ENCODE measurements around the gene PPP1R11. TPM values are rescaled to one million over a fixed set of nuclear protein-coding genes. Genes with fewer than 3 reads are reported as not detected.
A peak's percentile ranks its signal among the peaks of the same experiment; 100 is the strongest.

Gene PPP1R11
- total and polyA plus RNA-seq, 4 donors: 19.6 to 97.7 (median 67.0) TPM

DNA sequence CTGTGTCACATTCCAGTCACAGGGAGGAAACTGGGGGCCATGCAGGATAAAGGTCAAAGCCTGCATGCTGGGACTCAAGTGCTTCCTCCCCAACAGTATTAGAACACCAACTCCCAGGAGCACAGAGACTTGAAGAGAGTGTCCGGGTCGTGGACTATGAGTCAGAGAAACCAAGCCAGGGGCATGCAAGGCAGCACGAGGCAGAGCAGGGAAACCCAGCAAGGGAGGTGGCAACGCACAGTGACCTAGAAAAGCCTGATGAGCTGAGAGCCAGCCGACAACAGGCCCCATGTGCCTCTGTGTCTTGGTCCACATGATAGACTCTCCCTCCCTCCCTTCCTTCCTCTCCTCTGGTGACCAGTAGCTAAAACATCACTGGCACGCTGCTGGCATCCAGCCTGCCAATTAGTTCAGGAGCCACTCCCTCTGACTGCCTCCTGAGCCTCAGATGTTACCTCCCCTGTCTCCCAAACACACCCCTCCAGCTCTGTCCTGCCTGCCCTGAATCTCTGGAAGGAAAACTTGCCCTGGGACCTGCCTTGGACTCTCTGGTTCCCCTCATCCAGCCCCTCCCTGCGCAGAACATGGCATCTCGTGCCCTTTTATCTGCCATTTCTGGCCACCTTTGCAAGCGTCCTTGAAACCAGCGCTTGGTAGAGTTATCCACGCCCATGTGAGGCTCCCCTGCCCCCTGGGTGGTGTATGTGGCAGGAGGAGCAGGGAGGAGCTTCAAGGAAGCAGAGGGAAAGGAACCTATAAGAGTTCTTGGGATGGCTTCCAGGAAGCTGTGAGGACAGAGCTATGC, 24.8 kb downstream of the PPP1R11 start:
- WGBS (ENCODE audit: insufficient coverage): 49% methylated on average over 11 of the region's 11 CpGs
- no peak for DNase-seq (ENCODE audit: low read depth in 4 of 6, low spot score in 6 of 6)
- H3K9me3 ChIP-seq (ENCODE audit: control insufficient read depth, insufficient read depth, low read length): no peaks in the 10 kb centered on the region
- peaks cover 26% of the 10 kb centered on the region for H3K27me3 ChIP-seq (ENCODE audit: control insufficient read depth, insufficient read depth, low read length)
- H3K4me3 ChIP-seq (ENCODE audit: low read depth, low read length): no peak overlapping the region
- peaks cover 4% of the 10 kb centered on the region for H3K4me1 ChIP-seq (ENCODE audit: control insufficient read depth, insufficient read depth, low read length)
- no peak overlapping the region for H3K27ac ChIP-seq (ENCODE audit: low read depth, low read length)
- H3K36me3 ChIP-seq (ENCODE audit: control insufficient read depth, insufficient read depth, low read length): no peaks in the 10 kb centered on the region

DNA sequence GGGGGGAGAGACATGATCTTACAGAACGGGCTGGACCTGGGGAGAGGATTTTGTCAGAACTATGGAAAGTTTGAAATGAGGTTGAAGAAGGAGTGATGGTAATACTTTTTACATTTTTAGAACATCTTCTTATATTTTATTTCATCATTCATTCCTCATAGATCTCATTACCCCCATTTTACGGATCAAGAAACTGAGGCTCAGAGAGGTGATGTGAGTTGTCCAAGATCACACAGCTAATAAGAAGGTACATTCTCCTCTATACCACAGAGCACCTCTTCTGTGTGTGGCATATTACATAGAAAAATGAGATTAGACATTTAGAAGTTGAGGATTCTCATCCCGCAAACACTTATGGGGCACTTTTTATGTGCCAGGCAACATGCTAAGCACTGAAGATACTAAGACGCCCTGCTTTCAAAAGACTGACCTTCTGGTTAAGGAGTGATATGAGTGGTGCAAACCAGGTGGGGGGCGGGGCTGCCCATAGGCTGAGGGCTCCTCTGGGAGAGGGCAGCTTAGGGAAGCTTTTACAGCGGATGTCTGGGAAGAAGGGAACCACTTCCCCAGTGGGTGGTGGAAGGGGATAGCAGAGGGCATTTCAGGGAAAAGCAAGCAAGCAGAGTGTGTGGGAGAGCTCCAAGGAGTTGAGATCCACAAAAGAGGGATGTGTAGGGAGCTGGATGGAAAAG, 26.0 kb downstream of the PPP1R11 start:
- H3K4me1 ChIP-seq (ENCODE audit: control insufficient read depth, insufficient read depth, low read length): peaks cover 4% of the 10 kb centered on the region
- no peak overlapping the region for H3K4me3 ChIP-seq (ENCODE audit: low read depth, low read length)
- 79% methylated on average over 5 of the region's 6 CpGs for WGBS (ENCODE audit: insufficient coverage)
- H3K9me3 ChIP-seq (ENCODE audit: control insufficient read depth, insufficient read depth, low read length): no peaks in the 10 kb centered on the region
- no peak overlapping the region for H3K27ac ChIP-seq (ENCODE audit: low read depth, low read length)
- H3K36me3 ChIP-seq (ENCODE audit: control insufficient read depth, insufficient read depth, low read length): no peaks in the 10 kb centered on the region
- H3K27me3 ChIP-seq (ENCODE audit: control insufficient read depth, insufficient read depth, low read length): peaks cover 38% of the 10 kb centered on the region
- no peak for DNase-seq (ENCODE audit: low read depth in 4 of 6, low spot score in 6 of 6)

DNA sequence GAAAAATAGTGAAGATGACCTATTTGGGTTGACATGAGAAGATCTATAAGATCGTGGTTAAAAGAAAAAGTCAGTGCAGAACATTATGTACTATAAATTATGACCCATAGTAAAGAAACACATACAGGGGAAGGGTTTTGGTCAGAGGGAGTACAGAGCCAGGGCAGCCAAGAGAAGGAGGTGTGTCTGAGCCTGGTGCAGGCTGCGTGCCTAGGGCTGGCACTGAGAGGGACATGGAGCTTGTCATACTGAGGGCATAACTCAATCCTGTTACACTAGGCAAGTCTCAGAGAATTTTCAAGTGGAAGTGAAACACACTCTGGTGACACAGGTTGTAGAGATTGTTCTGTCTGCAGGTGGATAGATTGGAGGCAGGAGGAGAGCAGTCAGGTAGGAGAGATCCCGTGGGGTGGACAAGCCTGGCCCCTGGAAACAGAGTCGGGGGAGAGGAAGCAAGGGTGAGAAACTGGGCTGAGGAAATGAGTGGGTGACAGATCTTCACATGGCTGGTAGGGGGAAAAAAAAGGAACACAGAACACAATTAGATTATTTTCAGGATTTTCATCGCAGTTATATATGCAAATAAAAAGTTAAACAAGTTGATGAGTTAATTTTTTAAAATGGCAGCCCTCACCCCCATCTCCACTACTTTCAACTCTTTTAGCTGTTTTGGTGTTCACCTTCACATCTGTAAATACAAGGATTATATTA, 27.1 kb downstream of the PPP1R11 start:
- WGBS (ENCODE audit: insufficient coverage): 55% methylated on average over 2 of the region's 5 CpGs
- peaks cover 45% of the 10 kb centered on the region for H3K27me3 ChIP-seq (ENCODE audit: control insufficient read depth, insufficient read depth, low read length)
- H3K4me3 ChIP-seq (ENCODE audit: low read depth, low read length): no peak overlapping the region
- DNase-seq (ENCODE audit: low read depth in 4 of 6, low spot score in 6 of 6): no peak
- no peak overlapping the region for H3K27ac ChIP-seq (ENCODE audit: low read depth, low read length)
- H3K9me3 ChIP-seq (ENCODE audit: control insufficient read depth, insufficient read depth, low read length): no peaks in the 10 kb centered on the region
- no peaks in the 10 kb centered on the region for H3K36me3 ChIP-seq (ENCODE audit: control insufficient read depth, insufficient read depth, low read length)
- peaks cover 4% of the 10 kb centered on the region for H3K4me1 ChIP-seq (ENCODE audit: control insufficient read depth, insufficient read depth, low read length)

DNA sequence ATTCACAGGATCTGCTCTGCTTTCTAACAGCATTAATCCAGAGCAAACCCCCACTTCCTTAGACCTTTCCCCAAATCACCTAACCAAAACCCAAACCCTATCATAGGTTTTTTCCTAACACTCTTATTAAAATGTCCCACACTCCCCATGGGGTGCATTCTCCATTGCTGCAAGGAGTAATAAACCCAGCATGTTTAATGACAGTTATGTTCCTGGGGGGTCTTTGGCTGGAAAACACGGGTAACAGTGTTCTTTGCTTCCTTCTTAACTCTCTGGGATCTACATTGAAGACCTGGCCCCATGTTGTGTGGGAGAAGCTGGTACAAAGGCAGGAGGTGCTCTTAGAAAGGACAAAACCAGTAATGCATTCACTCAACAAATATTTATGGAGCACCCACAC, 29.8 kb downstream of the PPP1R11 start:
- WGBS (ENCODE audit: insufficient coverage): 20% methylated on average over 1 of the region's 1 CpG
- peaks cover 18% of the 10 kb centered on the region for H3K4me1 ChIP-seq (ENCODE audit: control insufficient read depth, insufficient read depth, low read length)
- H3K36me3 ChIP-seq (ENCODE audit: control insufficient read depth, insufficient read depth, low read length): no peaks in the 10 kb centered on the region
- H3K27me3 ChIP-seq (ENCODE audit: control insufficient read depth, insufficient read depth, low read length): peaks cover 66% of the 10 kb centered on the region
- H3K9me3 ChIP-seq (ENCODE audit: control insufficient read depth, insufficient read depth, low read length): no peaks in the 10 kb centered on the region
- H3K4me3 ChIP-seq (ENCODE audit: low read depth, low read length): no peak overlapping the region
- no peak overlapping the region for H3K27ac ChIP-seq (ENCODE audit: low read depth, low read length)
- no peak for DNase-seq (ENCODE audit: low read depth in 4 of 6, low spot score in 6 of 6)

DNA sequence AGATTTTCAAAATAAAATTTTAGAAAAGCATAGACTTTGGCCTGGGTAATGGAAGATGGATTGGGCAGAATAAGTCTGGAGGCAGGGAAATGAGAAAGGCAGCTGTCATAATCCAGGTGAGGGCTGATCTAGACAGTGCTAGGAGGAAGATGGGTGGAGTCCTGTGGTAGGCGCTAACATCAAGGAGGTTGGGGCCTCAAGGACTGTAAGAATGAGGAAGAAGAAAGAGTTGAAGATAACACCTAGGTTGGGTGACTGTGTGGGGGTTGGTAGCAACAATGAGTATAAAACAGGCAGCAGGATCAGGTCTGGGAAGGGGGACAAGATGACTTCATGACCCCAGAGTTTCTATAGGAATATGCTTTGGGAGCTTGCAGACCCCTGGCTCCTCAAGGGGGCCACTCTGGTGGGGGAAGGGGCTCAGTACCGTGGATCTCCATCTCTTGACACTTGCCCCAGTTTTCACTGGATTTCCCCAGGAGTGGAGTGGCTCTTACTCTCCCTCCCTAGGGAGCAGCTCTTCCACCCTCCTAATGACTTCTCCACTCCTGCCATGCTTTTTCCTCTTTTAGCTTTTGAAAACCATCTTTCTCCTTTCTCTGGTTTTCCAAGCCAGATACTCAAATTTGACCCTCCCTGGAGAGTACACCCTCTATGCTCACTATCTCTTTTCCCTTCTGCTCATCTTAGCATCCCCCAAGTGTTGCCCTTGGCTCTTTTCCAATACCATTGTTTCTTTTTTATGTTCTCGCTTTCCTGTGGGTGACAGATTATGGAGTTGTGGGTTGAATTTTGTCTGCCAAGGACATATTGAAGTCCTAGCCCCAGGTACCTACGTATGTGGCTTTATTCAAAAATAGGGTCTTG, 31.1 kb downstream of the PPP1R11 start:
- peaks cover 28% of the 10 kb centered on the region for H3K4me1 ChIP-seq (ENCODE audit: control insufficient read depth, insufficient read depth, low read length)
- no peak for DNase-seq (ENCODE audit: low read depth in 4 of 6, low spot score in 6 of 6)
- 70% methylated on average over 3 of the region's 4 CpGs for WGBS (ENCODE audit: insufficient coverage)
- no peaks in the 10 kb centered on the region for H3K36me3 ChIP-seq (ENCODE audit: control insufficient read depth, insufficient read depth, low read length)
- no peak overlapping the region for H3K27ac ChIP-seq (ENCODE audit: low read depth, low read length)
- H3K27me3 ChIP-seq (ENCODE audit: control insufficient read depth, insufficient read depth, low read length): peaks cover 72% of the 10 kb centered on the region
- H3K4me3 ChIP-seq (ENCODE audit: low read depth, low read length): no peak overlapping the region
- no peaks in the 10 kb centered on the region for H3K9me3 ChIP-seq (ENCODE audit: control insufficient read depth, insufficient read depth, low read length)

DNA sequence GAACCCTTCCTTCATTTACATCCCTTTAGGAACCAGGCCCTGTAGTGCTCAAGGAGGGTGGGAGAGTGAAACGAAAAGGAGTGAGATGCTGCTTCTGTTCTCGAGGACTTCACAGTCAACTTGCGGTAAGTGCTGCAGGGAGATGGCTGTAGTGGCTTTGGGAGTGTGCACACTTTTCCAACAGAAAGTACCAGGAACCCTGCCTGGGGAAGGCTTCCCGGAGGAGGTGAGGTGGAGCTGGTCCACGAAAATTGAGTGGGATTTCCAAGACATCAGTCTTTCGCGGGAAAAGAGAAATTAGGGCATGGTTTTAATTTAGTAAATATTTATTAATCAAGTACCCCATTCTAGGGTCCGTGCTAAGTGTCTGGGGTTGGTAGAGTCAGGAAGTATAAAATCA, 33.2 kb downstream of the PPP1R11 start:
- peaks cover 34% of the 10 kb centered on the region for H3K4me1 ChIP-seq (ENCODE audit: control insufficient read depth, insufficient read depth, low read length)
- peaks cover 86% of the 10 kb centered on the region for H3K27me3 ChIP-seq (ENCODE audit: control insufficient read depth, insufficient read depth, low read length)
- H3K36me3 ChIP-seq (ENCODE audit: control insufficient read depth, insufficient read depth, low read length): no peaks in the 10 kb centered on the region
- no peak overlapping the region for H3K27ac ChIP-seq (ENCODE audit: low read depth, low read length)
- no peaks in the 10 kb centered on the region for H3K9me3 ChIP-seq (ENCODE audit: control insufficient read depth, insufficient read depth, low read length)
- H3K4me3 ChIP-seq (ENCODE audit: low read depth, low read length): no peak overlapping the region
- no peak for DNase-seq (ENCODE audit: low read depth in 4 of 6, low spot score in 6 of 6)
- WGBS (ENCODE audit: insufficient coverage): 8% methylated on average over 3 of the region's 8 CpGs

DNA sequence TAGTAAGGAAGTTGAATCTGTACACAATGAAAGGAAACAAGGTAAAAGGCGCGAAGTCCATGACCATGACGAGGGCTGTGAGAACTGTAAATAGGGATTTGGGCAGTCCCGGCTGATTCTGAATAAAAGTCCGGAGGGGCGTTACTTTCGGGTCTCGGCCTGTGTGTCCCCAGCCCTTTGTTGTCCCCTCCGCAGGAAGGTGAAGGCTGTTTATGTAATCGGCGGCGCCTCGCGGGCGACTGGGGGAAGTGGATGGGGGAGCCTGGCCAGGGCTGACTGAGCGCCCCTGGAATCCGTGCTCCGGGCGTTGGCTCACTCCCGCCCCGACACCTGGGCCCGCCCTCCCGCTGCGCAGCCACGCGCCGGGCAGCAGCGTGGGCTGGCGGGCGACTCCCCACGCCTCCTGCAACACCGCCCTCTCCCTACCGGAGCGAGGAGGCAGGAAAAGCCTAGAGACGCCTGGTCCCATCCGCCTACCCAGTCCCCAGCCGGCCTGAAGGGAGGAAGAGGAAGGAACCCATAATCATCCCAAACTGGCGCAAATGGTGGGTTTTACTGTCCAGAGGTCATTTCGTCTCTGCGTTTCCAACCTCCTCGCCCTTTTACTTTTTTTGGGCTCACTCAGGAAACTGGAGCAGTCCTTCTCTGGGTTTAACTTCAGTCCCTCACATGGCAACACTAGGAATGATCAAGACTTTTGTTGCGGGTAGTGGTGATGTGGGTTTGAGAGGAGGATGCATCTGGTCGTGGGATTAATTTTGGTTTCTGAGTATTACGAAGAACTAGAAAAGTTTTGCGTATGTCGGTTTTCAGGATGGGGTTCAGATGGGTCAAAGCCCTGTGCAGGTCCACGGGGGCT, 33.8 kb downstream of the PPP1R11 start:
- no peak for DNase-seq (ENCODE audit: low read depth in 4 of 6, low spot score in 6 of 6)
- no peaks in the 10 kb centered on the region for H3K36me3 ChIP-seq (ENCODE audit: control insufficient read depth, insufficient read depth, low read length)
- no peak overlapping the region for H3K4me3 ChIP-seq (ENCODE audit: low read depth, low read length)
- 3% methylated on average over 40 of the region's 47 CpGs for WGBS (ENCODE audit: insufficient coverage)
- H3K27ac ChIP-seq (ENCODE audit: low read depth, low read length): no peak overlapping the region
- peaks cover 90% of the 10 kb centered on the region for H3K27me3 ChIP-seq (ENCODE audit: control insufficient read depth, insufficient read depth, low read length)
- peaks cover 30% of the 10 kb centered on the region for H3K4me1 ChIP-seq (ENCODE audit: control insufficient read depth, insufficient read depth, low read length)
- H3K9me3 ChIP-seq (ENCODE audit: control insufficient read depth, insufficient read depth, low read length): no peaks in the 10 kb centered on the region

DNA sequence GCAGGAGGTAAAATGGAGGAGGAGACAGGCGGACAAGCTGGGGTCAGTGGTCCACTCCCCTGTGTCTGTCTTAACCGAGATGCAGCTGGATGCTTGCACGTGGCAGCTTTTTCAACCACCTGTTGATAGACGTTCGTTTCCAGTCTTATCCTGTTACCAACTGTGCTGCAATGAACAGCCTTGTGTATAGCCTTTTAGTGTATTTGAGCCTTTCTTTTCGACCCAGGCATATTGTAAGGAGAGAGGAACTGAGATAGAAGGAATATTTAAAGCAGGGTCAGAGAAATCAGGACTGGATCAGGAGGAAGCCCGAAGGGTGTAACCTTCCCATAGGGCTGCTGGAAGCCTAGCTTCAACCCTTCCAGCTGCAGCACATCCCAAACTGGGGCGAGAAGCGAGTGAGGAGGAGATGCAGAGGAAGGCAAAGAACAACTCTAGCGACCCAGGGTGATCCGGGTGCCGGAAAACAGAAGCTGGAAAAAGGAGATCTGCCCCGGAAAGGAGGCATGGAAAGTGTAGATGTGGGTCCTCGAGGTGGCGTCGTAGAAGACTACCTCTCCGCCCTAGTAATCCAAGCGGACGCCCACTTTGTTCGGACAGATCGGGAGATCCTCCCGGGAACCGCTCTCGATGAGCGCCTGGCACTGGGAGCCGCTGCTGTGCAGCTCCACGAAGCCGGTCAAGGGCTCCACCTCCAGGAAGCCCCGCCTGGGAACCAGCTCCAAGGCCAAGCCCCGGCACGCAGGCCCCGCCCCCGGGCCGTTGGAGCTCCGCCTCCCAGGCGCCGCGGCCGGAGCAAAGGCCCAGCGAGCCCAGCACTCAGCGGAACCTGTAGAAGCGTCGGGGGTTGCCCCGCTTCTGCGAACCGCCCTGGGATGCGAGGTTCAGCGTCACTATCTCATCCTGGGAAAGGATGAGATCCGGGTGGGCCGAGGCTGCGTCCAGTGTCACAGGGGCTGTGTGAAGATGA, 34.7 kb downstream of the PPP1R11 start:
- H3K27ac ChIP-seq (ENCODE audit: low read depth, low read length): no peak overlapping the region
- H3K4me1 ChIP-seq (ENCODE audit: control insufficient read depth, insufficient read depth, low read length): peaks cover 30% of the 10 kb centered on the region
- DNase-seq (ENCODE audit: low read depth in 4 of 6, low spot score in 6 of 6): peak in 4 of 6 donors; percentile 15 to 79 (median 52)
- H3K4me3 ChIP-seq (ENCODE audit: low read depth, low read length): peak overlapping the region; percentile 35
- H3K9me3 ChIP-seq (ENCODE audit: control insufficient read depth, insufficient read depth, low read length): no peaks in the 10 kb centered on the region
- under 1% methylated on average over 47 of the region's 51 CpGs for WGBS (ENCODE audit: insufficient coverage)
- peaks cover 95% of the 10 kb centered on the region for H3K27me3 ChIP-seq (ENCODE audit: control insufficient read depth, insufficient read depth, low read length)
- H3K36me3 ChIP-seq (ENCODE audit: control insufficient read depth, insufficient read depth, low read length): no peaks in the 10 kb centered on the region

Data from spinal cord (tissue), 10 donors.